ENCODE data around the gene OPCML.

Gene OPCML

GRCh38 chr11:132941761-132942160 lies 590.5 kb downstream of the OPCML start:
- DNase-seq (ENCODE audit: low read depth in 2 of 2) = no peak

GRCh38 chr11:132941024-132941646 lies 591.2 kb downstream of the OPCML start:
- DNase-seq (ENCODE audit: low read depth in 2 of 2) = no peak

GRCh38 chr11:132937016-132937415 lies 595.3 kb downstream of the OPCML start:
- no peak for DNase-seq (ENCODE audit: low read depth in 2 of 2)

- DNase-seq (ENCODE audit: low read depth in 2 of 2) = no peak
These were observed 596.9 kb downstream of the OPCML start for GRCh38 chr11:132935383-132935782.

GRCh38 chr11:132933703-132934102 lies 598.6 kb downstream of the OPCML start:
- no peak for DNase-seq (ENCODE audit: low read depth in 2 of 2)

GRCh38 chr11:132925825-132926469 lies 606.4 kb downstream of the OPCML start:
- DNase-seq (ENCODE audit: low read depth in 2 of 2) = no peak

- no peak for DNase-seq (ENCODE audit: low read depth in 2 of 2)
These were observed 610.7 kb downstream of the OPCML start for GRCh38 chr11:132921597-132921996.

- DNase-seq (ENCODE audit: low read depth in 2 of 2) = no peak
These were observed 611.7 kb downstream of the OPCML start for GRCh38 chr11:132920451-132921096.

- DNase-seq (ENCODE audit: low read depth in 2 of 2) = no peak
These were observed 617.7 kb downstream of the OPCML start for GRCh38 chr11:132914600-132914999.

GRCh38 chr11:132913886-132914285 lies 618.4 kb downstream of the OPCML start:
- no peak for DNase-seq (ENCODE audit: low read depth in 2 of 2)

GRCh38 chr11:132913295-132913694 lies 619.0 kb downstream of the OPCML start:
- DNase-seq (ENCODE audit: low read depth in 2 of 2) = no peak

GRCh38 chr11:132911186-132911585 lies 621.1 kb downstream of the OPCML start:
- no peak for DNase-seq (ENCODE audit: low read depth in 2 of 2)

GRCh38 chr11:132910011-132910760 lies 622.1 kb downstream of the OPCML start:
- DNase-seq (ENCODE audit: low read depth in 2 of 2) = no peak

- DNase-seq (ENCODE audit: low read depth in 2 of 2) = no peak
These were observed 623.2 kb downstream of the OPCML start for GRCh38 chr11:132909021-132909606.

- DNase-seq (ENCODE audit: low read depth in 2 of 2) = no peak
These were observed 623.9 kb downstream of the OPCML start for GRCh38 chr11:132908414-132908810.

GRCh38 chr11:132907651-132908413 lies 624.5 kb downstream of the OPCML start:
- no peak for DNase-seq (ENCODE audit: low read depth in 2 of 2)

- DNase-seq (ENCODE audit: low read depth in 2 of 2) = no peak
These were observed 627.7 kb downstream of the OPCML start for GRCh38 chr11:132904607-132905006.

- no peak for DNase-seq (ENCODE audit: low read depth in 2 of 2)
These were observed 628.2 kb downstream of the OPCML start for GRCh38 chr11:132904091-132904490.

- no peak for DNase-seq (ENCODE audit: low read depth in 2 of 2)
These were observed 630.4 kb downstream of the OPCML start for GRCh38 chr11:132901638-132902471.

GRCh38 chr11:132898676-132899075 lies 633.6 kb downstream of the OPCML start:
- DNase-seq (ENCODE audit: low read depth in 2 of 2) = no peak
